Measurements from ENCODE around the gene FGR.

Gene FGR

GRCh38 chr1:27570784-27571183 lies 64.2 kb downstream of the FGR start:
- no peak for TF ChIP-seq CTCF (IDR thresholded peaks at IDR 0.05; ENCODE audit: low read depth, low read length)
- H3K4me3 ChIP-seq (ENCODE audit: low read depth, low read length): no peak overlapping the region

- no peak overlapping the region for H3K4me3 ChIP-seq (ENCODE audit: low read depth, low read length)
- no peak for TF ChIP-seq CTCF (IDR thresholded peaks at IDR 0.05; ENCODE audit: low read depth, low read length)
Observed at GRCh38 chr1:27570356-27570755, 64.6 kb downstream of the FGR start.

GRCh38 chr1:27569506-27570291 lies 65.3 kb downstream of the FGR start:
- TF ChIP-seq CTCF (IDR thresholded peaks at IDR 0.05; ENCODE audit: low read depth, low read length): no peak
- H3K4me3 ChIP-seq (ENCODE audit: low read depth, low read length): no peak overlapping the region

- TF ChIP-seq CTCF (IDR thresholded peaks at IDR 0.05; ENCODE audit: low read depth, low read length): no peak
- H3K4me3 ChIP-seq (ENCODE audit: low read depth, low read length): no peak overlapping the region
Observed at GRCh38 chr1:27569088-27569460, 65.9 kb downstream of the FGR start.

GRCh38 chr1:27568300-27569087 lies 66.5 kb downstream of the FGR start:
- TF ChIP-seq CTCF (IDR thresholded peaks at IDR 0.05; ENCODE audit: low read depth, low read length): peak; percentile 15; the same call in 1 of the 2 replicates
- H3K4me3 ChIP-seq (ENCODE audit: low read depth, low read length): no peak overlapping the region; the same call in 1 of the 2 replicates

- TF ChIP-seq CTCF (IDR thresholded peaks at IDR 0.05; ENCODE audit: low read depth, low read length): no peak
- no peak overlapping the region for H3K4me3 ChIP-seq (ENCODE audit: low read depth, low read length)
Observed at GRCh38 chr1:27567971-27568299, 67.0 kb downstream of the FGR start.

GRCh38 chr1:27567146-27567526 lies 67.8 kb downstream of the FGR start:
- TF ChIP-seq CTCF (IDR thresholded peaks at IDR 0.05; ENCODE audit: low read depth, low read length): no peak
- H3K4me3 ChIP-seq (ENCODE audit: low read depth, low read length): no peak overlapping the region

All from WI38 (cell line).